Sigmoid colon (tissue), 3 donors: ENCODE measurements around the gene XYLT1.

Source experiments
- CTCF ChIP-seq, 4 experiments: fragments of 450-650 bp in 3 of 4; fragments of 200-600 bp in 1 of 4; IDR thresholded peaks; one replicate each; pipeline ENCODE4 v1.5.1; 2016 to 2019; ENCODE audit warnings: antibody characterized with exemption in 4 of 4, mild to moderate bottlenecking in 3 of 4, moderate library complexity in 2 of 4
- POLR2A ChIP-seq, 2 donors: fragments of 450-650 bp; IDR thresholded peaks; one replicate each; pipeline ENCODE4 v1.6.1; 2016; ENCODE audit warnings: antibody characterized with exemption in 2 of 2, mild to moderate bottlenecking in 2 of 2, moderate library complexity in 2 of 2

- TF ChIP-seq CTCF (IDR thresholded peaks at IDR 0.05) (no peak), POLR2A (IDR thresholded peaks at IDR 0.05) (no peak)
These were observed 200.6 kb downstream of the XYLT1 start for GRCh38 chr16:17270111-17270510.
